Measurements from ENCODE around the gene SNX24. TPM values are rescaled to one million over a fixed set of nuclear protein-coding genes. Genes with fewer than 3 reads are reported as not detected.

Gene SNX24
- total RNA-seq, 1 experiment from 2014 or later, result 13.9 TPM

DNA sequence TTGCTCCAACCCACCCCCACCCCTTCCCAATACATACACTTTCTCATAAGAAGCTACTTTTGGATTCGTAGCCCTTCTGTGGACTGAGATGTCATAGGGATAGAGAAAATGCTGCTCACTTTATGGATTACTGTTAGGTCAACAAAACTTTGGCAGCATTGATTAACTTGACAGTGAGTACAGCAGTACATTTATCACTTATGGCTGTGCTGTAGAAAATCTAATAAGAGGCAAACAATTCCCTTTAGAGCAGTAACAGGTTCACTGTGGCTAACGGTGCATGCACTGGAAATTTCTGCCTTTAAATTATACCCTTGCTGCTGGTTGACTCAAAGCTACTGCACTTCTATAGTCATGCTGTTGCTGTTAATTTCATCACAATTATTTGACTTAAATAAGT is 131.9 kb downstream of the SNX24 start:
- H2BK15ac ChIP-seq (ENCODE audit: low read depth, low read length), result no peak overlapping the region
- no peak overlapping the region for H2BK120ac ChIP-seq (ENCODE audit: low read depth, low read length, poor library complexity, severe bottlenecking)
- H3K9me3 ChIP-seq (ENCODE audit: control insufficient read depth, low read depth, low read length), result no peaks in the 10 kb centered on the region
- no peak overlapping the region for H4K8ac ChIP-seq (replicated peaks; ENCODE audit: insufficient read length, low read depth, low read length)
- H3K79me2 ChIP-seq (ENCODE audit: insufficient read depth, low read length), result no peaks in the 10 kb centered on the region
- no peaks in the 10 kb centered on the region for H3K9me3 Mint-ChIP-seq
- no peak overlapping the region for H3T11ph ChIP-seq (ENCODE audit: low read length)
- no peak overlapping the region for H3K18ac ChIP-seq (ENCODE audit: insufficient read length, low read depth, low read length)
- no peak overlapping the region for H2BK20ac ChIP-seq (ENCODE audit: low read depth, low read length, poor library complexity, severe bottlenecking)
- H3K27ac ChIP-seq (ENCODE audit: insufficient read length, low read depth, low read length), result no peak overlapping the region
- H2AK5ac ChIP-seq (ENCODE audit: insufficient read length, low read length), result no peak overlapping the region
- H2BK12ac ChIP-seq (ENCODE audit: insufficient read length, low read depth, low read length), result no peak overlapping the region
- no CpG with 5 or more reads among the region's 2 CpGs for WGBS (ENCODE audit: extremely low coverage, insufficient read length, low lambda C conversion rate)
- H2AFZ ChIP-seq (ENCODE audit: low read length), result no peak overlapping the region
- H3K23me2 ChIP-seq (ENCODE audit: insufficient read length, low read depth, low read length, poor library complexity, severe bottlenecking), result no peaks in the 10 kb centered on the region
- no peaks in the 10 kb centered on the region for H3K4me1 Mint-ChIP-seq
- no peaks in the 10 kb centered on the region for H3K79me1 ChIP-seq (ENCODE audit: insufficient read depth, low read depth, low read length, poor library complexity, severe bottlenecking)
- no peak overlapping the region for H3K14ac ChIP-seq (ENCODE audit: insufficient read depth, low read length)
- no peaks in the 10 kb centered on the region; a peak in 1 of 7 replicates for H3K36me3 Mint-ChIP-seq (ENCODE audit: insufficient read depth in 1 of 3, low read depth in 3 of 3)
- H3K23ac ChIP-seq (ENCODE audit: insufficient read length, low read depth, low read length), result no peak overlapping the region
- no peaks in the 10 kb centered on the region for H3K4me1 ChIP-seq (ENCODE audit: insufficient read depth, low read length)
- H3K56ac ChIP-seq (ENCODE audit: insufficient read length, low read depth, low read length), result no peak overlapping the region
- no peak overlapping the region for H3K9ac ChIP-seq (ENCODE audit: extremely low read depth, insufficient read length, low read length)
- DNase-seq, result no peak
- no peak overlapping the region for H3K4me2 ChIP-seq (ENCODE audit: insufficient read depth, insufficient read length, low read length)
- no peak overlapping the region for H3K4me3 Mint-ChIP-seq
- H3K4ac ChIP-seq (ENCODE audit: low read depth, low read length), result no peak overlapping the region
- H2BK5ac ChIP-seq (ENCODE audit: insufficient read length, low read length), result no peak overlapping the region
- no peak overlapping the region for H4K5ac ChIP-seq (ENCODE audit: insufficient read length, low read depth, low read length)
- no peaks in the 10 kb centered on the region; the same call in 1 of the 2 replicates for H3K27me3 Mint-ChIP-seq (ENCODE audit: low read depth)
- H3K27ac Mint-ChIP-seq, result no peak overlapping the region
- no peak overlapping the region for H4K91ac ChIP-seq (ENCODE audit: insufficient read length, low read depth, low read length)
- no peaks in the 10 kb centered on the region for H3K27me3 ChIP-seq (ENCODE audit: insufficient read depth, low read length)
- TF ChIP-seq CTCF (conservative IDR thresholded peaks at IDR 0.05), result no peak
- no peaks in the 10 kb centered on the region for H4K20me1 ChIP-seq (ENCODE audit: control insufficient read depth, insufficient read depth, insufficient read length)
